Myocyte (in vitro differentiated cells): ENCODE measurements around the gene LANCL3. TPM values are rescaled to one million over a fixed set of nuclear protein-coding genes. Genes with fewer than 3 reads are reported as not detected.
"Not testable (repeated sequence)": the region's sequence is repeated elsewhere in the genome, so short reads cannot be mapped to it uniquely, and the experiment has no call there.

ENCODE experiments used
- DNase-seq: peaks from one replicate; pipeline ENCODE4 v3.0.0-alpha.2; 2012; ENCODE audit warnings: low read depth
- total RNA-seq: library from RNA; depleted of rRNA; stranded (reverse); fragments of >200 nt; gene quantifications from 2 replicates; pipeline ENCODE4 v1.2.3, GENCODE V29; 2014

LANCL3 gene
- total RNA-seq, 1 donor from 2014 or later = 0.21 TPM

DNA sequence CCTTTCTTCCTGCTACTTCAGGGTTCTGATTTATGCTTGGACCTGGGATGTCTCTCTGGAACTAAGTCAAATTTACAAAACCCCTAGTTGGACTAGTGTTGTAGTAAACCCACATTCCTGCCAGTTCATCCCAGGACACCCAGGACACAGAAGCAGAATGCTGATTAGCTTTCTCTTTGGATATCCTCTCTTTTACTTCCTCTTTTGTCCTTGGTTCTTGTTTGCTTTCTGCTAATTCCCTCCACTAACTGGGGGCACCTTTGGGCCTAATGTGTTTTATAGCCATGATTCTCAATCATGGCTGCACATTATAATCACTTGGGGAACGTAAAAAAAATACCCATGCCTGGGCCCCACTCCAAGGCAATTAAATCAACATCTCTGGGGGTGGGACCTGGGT, 42.5 kb downstream of the LANCL3 start:
- DNase-seq = no peak

DNA sequence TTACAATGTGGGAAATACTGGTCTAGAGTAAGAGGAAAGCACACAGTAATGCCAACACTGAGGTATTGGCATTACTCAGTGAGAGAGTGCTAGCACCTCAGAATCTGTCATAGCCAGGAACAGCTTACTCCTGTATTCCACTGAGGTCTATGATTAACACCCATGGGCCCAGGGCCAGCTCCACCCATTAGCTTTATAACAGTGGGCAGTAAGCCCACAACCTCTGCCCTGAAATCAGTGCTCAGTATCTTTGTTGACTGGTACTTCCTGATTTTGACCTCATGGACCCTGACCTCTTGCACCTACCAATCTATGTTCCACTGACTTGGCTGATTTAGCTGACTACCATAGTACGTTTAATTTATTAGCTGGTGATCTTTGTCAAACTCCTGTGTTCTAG, 56.1 kb downstream of the LANCL3 start:
- no peak for DNase-seq

DNA sequence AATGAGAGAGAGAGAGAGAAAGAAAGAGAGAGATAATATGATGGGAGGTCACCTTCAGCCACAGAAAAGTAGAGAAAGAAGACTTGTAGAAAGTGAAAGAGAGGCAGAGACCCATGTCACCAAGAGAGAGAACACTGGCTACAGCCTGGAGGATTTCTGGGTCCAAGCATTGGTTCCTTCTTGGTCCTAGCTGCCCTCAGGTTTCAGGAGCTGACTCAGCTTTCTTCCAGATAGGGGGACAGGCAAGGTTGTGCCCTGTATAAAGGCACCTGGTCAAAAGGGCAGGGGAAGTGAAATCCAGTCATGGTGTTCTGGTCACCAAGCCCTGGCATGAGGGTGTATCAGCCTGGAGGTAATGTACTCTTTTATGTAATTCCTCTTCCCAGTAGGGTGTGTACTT, 66.6 kb downstream of the LANCL3 start:
- no peak for DNase-seq

DNA sequence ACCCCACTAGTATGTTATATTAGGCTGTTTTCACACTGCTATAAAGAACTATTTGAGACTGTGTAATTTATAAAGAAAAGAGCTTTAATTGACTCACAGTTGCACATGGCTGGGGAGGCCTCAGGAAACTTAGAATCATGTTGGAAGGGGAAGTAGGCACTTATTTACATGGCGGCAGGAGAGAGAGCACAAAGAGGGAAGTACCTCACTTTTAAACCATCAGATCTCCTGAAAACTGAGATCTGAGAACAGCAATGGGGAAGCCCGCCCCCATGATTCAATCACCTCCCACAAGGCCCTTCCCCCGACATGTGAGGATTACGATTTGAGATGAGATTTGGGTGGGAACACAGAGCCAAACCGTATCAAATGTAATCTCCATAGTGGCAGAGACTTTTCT, 68.7 kb downstream of the LANCL3 start:
- DNase-seq = no peak

DNA sequence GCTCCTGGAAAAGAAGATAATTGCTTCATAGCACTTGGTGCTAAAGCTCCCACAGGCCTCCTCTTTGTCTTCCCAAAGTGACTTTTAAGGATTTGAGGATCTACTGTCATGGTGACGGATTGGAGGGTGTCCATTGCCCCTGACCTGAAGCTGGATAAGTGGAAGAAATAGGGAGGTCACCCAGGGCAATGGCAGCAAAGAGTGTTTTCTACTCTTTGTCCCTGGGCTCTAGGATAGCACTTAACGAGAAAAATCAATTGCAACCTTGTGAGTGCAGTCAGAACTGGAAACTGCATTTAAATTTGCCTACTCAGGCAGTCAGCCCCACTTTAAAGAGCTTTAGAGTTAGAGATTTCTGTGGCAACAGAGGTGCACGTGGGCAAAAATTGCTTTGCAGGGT, 70.4 kb downstream of the LANCL3 start:
- no peak for DNase-seq

DNA sequence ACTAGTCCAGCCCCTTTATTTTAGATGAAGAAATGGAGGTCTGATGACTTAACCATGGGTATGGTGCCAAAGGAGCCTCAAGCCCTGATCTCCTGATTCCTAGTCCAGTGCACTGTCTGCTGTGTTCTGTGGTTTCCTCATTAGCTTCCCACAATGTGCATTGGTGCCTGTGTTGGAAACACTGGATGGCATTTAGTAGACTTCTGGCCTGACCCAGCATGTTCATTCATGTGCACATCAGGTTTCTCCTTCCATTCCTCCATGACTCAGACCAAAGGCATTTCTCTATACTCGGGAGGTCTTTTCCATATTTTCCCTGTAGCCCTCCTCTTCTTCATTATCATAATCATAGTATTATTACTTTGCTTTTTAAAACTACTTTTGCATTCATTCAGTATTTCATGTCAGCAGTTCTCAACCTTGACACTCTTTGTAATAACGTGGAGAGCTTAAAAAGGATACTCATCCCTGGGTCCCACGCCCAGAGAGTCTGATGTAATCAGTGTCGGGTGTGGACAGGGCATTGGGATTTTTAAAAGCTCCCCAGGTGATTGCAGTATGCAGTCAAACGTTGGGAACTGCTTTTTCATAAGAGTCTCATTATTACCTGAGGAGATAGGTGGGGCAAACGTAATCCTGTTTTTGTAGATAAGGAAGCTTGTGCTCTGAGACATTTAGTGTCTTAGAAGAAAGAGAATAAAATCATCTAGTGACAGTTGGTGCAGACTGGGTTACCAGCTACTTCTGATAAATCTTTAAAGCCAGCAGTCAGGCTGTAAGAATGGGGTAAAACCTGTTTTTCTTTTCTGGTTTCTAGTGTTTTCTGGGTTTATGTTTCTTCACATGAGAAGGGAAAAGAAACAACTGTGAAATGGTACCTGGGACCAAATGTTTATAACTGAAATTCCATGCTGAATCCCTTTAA, 73.2 kb downstream of the LANCL3 start:
- DNase-seq = no peak

DNA sequence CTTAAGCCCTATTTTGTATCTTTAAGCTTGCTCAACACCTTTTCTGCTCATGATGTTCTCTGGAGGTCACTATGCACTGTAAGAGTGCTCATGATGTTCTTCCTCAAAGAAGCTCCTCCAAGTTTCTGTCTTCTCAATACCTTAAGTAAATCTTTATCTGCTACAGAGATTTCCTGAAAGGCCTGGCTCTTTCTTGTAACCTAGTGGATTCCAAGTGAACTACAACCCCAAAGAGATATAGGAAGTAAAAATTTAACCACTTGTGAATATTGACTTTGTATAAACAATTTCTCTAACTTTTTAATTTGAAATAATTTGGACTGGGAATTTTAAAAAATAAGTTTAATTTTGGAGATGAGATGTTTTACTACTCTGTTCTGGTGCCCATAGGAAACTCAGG, 74.8 kb downstream of the LANCL3 start:
- DNase-seq = no peak

DNA sequence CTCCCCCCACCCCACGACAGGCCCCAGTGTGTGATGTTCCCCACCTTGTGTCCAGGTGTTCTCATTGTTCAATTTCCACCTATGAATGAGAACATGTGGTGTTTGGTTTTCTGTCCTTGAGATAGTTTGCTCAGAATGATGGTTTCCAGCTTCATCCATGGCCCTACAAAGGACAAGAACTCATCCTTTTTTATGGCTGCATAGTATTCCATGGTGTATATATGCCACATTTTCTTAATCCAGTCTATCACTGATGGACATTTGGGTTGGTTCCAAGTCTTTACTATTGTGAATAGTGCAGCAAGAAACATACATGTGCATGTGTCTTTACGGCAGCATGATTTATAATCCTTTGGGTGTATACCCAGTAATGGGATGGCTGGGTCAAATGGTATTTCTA, 79.4 kb downstream of the LANCL3 start:
- DNase-seq = not testable (repeated sequence)

DNA sequence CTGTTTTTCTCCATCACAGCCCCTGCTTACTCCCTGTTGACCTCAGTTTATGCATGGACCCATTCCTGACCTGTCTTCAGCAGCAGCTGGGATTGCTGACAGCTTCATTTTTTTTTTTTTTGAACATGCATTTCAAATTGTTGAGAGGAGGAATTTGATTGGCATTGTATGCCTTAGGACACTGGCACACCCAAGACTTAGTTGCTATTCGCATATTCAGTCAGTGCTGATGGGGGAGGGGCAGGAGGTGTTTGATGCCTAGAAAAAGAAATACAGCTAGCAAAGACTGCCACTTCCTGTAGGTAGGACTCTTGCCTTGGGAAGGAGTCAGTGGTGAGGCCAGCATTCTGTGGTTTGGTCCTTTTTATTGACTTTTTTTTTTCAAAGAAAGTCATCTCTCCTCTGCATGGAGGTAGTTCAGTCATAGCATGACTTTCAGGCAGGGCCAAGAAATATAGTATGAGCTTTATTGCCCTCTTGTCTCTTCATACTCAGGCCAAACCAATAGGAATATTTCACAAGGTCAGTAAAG, 80.5 kb downstream of the LANCL3 start:
- no peak for DNase-seq

DNA sequence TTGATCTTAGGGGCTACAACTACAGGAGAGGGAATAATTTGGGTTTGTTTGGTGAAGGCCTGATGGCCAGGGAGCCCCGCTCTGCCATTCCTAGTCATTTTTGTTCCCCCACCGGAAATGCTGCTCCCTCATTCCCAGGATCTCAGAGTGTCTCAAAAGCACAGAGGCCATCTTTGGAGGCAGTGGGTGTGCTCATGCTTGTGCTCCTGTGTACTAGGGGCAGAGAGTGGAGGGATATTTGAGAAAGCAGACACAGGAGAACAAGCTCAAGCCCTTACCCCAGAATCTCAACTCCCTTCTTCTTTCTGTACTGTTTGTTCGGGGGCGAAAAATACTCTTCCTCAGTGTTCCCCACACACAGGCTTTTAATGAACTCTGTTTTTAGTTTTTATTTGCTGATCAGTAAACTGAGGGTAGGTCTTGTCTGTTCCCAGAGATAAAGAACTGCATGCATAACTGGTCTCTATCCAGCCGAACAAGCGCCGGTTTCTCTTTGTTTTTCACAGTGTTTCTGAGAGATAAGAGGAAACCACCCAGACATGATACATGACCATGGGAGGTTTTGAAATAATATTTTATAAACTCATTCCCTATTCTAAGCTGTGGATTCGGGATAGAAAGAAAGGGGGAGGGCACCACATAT, 81.2 kb downstream of the LANCL3 start:
- no peak for DNase-seq

DNA sequence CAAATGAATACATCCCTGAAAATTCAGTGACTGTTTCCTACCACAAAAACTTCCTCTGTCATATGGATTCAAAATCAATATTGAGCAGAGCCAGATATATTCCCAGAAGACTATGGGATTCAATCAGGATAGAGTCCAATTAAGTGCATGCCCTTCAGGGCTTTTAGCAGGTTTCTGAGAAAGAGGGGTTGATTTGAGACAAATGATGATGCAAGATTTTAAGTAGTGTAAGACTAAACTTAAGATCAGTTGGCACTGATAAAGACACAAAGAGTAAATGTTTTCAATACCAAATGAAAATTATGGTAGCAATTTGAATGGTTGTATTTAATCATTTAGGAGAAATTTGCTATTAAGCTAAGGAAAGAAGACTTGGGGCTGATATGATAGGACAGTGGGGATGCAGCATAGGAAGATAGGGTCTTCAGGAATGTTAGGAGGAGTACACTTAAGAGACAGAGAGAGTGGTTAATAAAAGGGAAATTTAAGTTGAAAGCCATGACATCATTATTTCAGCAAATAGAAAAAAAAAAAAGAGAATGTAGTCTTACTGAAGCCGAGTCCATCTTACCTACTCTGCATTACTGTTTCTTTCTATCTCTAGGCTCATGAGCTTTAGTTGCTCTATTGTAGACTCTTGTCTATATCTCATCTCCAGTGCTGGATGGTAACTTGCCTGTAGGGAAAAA, 82.1 kb downstream of the LANCL3 start:
- no peak for DNase-seq

DNA sequence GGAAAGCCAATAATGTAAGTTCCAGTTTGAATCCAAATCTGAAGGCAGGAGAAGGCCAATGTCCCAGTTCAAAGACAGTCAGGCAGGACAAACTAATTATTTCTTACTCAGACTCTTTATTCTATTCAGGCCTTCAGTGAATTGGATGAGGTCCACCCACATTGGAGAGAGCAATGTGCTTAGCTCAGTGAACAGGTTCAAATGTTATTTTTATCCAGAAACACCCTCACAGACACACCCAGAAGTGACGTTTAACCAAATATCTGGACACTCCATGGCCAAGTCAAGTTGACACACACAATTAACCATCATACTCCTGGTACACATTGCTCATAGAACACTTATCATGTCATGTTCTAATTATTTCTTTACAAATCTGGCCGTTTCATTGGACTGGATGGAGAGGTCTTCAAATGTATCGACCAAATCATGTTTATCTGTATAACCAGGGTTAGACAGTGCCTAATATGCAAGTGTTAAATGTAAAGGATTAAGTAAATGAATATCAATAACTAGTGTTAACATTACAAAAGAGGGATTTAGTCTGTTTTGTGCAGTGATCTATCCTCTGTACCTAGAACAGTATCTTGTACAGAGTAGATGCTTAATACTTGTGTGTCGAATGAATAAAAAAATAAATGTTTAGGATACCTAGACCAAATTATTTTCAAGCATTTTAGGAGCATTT, 87.0 kb downstream of the LANCL3 start:
- peak; percentile 68 for DNase-seq

DNA sequence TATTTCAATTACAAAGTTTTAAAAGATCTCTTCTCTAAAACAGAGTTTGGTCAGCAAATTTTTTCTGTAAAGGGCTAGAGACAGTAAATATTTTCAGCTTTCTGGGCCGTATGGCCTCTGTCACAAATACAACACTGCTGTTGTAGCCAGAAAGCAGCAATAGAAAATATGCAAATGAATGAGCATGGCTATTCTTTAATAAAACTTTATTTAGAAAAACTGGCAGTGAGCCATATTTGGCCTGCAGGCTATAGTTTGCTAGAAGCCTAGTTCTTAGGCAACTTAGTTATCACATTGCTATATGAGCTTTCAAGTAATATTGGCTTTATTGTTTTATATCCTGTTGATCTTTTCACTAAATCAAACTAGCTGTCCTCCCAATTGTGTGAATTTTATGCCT, 87.6 kb downstream of the LANCL3 start:
- no peak for DNase-seq

DNA sequence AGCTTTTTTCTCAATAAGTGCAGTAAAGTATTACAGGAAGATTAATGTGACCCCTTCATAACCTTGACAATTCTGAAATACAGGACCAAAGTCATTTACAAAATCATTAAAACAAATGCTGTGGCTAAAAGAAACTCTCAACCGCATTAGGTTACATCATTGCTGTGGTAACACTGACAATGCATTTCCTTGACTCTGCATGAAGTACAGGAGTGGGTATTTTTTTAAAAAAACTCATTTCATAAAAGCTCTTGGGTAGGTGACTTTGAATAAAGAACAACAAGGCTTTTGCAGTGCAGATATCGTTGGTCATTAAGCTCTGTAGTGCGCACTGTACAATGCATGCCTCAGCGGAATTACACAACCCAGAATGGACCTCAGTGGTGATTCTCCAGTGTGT, 90.7 kb downstream of the LANCL3 start:
- DNase-seq = no peak

DNA sequence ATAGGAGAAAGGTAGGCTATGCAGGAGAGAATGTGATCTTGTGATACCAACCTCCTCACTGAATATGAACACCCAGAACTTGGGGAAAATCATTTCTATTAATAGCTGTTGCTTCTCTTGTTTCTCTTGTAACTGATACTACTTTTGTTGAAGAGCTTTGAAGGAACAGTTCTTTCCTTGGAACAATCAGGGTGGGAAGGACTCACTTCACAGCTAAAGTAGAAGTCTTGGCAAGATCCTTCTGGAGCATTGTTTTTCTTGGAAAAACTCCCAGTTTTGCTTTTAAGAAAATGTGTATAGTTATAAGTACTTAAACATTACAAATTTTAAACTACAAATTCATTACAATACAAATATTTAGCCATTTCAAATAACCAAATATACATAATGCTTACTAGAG, 95.1 kb downstream of the LANCL3 start:
- peak; percentile 23 for DNase-seq

DNA sequence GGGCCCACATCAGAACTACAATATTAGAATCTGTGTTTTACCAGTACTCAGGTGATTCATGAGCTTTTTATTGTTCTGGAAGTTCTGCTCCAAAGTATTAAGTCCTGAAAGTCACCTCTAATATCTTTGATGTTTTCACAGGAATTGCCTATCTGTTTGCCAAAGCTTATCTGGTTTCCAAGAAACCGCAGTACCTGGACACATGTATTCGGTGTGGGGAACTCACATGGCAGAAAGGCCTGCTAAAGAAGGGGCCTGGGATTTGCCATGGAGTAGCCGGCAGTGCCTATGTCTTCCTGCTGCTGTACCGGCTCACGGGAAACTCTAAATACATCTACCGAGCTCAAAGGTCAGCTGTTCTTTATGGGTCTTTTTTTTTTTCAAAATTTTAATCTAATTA, 95.7 kb downstream of the LANCL3 start:
- DNase-seq = no peak

DNA sequence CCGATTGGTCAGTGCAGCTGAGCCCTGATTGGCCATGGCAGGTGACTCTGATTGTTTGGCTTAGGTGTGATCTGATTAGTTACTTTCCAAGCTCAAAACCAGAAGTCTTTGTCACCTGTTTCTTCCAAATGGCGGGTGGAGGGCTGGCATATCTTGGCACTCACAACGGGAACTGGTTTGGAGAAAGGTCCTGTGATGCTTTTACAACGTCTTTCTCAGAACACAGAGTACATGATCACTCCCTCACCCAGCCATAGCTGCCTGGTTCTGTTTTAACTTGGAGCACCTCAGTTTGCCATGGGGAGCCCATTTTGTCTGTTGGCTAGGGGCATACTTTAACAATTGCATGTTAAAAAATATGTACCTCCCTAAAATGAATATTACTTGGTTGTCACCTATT, 101.1 kb downstream of the LANCL3 start:
- DNase-seq = no peak

DNA sequence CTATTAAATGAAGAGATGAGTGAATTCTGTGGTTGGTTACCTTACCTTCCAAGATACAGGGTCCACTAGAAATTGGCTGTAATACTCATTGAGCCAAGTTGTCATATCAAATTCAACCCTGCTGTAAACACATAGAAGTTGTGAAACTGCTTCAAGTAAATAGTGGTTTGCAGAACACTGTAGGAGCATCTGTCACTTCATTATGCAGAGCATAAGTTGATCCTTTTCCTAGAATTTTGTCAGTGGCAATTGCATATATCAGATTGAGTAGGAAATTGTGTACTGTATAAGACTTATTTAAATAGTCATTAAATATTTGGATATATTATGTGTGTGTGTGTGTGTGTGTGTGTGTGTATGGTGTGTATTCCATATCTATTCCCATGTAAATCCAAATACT, 105.3 kb downstream of the LANCL3 start:
- DNase-seq = no peak

DNA sequence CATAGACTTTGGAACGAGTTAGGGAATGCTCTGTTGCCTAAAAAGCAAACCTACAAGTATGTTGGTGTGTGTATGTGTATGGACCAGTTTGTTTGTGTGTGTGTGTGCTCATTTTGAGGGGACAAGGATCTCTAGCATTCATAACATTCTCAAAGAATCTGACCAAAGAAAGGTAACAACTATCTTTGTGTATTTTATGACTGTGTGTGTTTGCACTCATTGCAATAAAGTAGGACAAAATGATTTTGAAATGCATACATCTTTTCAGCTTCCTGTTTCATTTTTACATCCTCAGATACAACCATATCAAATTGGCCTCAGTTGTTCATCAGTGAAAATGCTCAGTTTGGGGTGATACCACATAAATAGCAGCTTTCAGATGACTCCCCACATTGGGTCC, 105.8 kb downstream of the LANCL3 start:
- no peak for DNase-seq

DNA sequence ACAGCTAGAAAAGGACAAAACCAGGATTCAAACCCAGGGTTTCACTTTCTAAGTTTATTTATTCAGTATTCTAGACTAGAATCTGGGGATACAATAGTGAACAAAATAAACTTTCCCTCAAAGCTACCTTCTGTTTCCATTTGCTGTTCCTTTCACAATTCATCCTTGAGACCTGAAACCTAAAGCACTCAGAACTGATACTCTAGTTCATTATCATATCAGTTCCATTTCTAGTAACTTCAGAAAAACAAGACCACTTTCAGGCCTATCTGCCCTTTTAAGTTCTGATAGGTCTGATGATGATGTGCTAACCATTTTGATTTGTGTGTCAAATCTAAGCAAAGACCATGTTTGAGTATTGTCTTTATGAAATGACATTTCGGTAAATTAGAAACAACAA, 106.3 kb downstream of the LANCL3 start:
- no peak for DNase-seq

DNA sequence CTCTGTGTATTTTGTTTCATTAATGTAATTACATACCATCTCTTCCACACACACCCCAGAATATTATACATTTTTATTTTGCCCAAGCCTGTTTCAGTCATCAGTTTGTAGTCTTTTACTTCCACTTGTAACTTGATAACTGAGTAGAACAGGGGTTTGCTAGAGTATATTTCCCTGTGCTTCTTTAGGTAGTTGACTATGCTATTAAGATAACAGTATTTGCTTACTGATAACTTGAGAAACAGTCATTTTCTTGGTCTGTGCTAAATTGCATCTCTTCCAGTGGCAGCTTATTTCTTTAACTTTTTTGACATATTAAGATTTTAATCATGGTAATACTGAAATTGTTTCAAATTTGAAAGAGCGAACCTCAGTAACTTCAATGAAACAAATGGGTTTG, 107.1 kb downstream of the LANCL3 start:
- DNase-seq = no peak
